HG03378 (cell line): ENCODE results near the gene PROKR2.

Experiments used
- ATAC-seq: cut with Tn5 transposase; IDR thresholded peaks from one replicate; pipeline ENCODE4 v1.9.1; 2021; ENCODE audit warnings: mild to moderate bottlenecking, moderate library complexity; ENCODE audit not compliant: unreplicated experiment

PROKR2 gene

DNA sequence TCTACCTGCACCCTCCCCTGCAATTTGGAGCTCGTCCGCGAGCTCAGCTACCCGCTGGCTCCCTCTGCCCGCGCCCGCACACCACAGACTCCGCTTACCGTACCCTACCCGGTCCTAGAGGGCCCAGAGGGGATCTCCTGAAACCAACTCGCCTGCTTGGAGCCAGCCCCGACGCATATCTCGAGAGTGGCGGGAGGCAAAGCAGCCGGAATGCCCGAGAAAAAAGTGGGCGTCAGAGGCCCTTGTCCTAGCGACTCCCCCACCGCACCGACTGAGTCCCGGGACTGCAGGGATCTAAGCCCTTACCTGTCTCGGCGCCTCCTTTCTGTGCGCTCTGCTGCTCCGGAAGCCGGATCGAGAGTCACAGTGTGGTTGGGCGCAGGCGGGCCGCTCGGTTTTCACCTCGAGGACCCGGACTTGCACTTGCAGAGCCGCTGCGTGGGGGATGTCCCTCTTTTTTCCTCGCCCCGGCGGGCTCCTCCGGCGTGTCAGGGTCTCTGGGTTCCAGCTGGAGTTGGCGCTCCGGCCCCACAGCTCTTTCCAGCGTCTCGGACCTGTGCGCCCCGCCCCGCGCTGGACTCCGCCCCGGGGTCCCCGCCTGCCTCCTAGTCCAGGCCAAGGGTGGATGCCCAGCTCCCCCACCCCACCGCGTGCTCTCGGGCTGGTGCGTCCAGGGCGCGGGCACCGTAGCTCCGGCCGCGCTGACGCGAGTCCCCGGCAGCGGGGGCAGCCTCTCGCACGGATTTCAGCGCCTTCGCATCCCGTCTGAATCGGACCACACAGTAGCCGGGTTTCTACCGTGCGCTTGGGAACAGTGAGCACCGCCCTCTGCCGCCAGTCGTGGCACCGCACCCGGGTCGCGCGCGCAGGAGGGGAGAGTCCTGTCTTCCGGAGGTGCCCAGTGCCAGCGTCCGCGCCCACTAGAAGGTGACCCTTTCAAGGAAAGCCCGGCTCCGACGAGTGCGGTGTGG, at the start of gene PROKR2:
PROKR2 (minus strand) TSS at position 767 of the 971 bp plus-strand sequence. CDS start 2,585 bp downstream, outside the sequence.
- ATAC-seq = no peak

DNA sequence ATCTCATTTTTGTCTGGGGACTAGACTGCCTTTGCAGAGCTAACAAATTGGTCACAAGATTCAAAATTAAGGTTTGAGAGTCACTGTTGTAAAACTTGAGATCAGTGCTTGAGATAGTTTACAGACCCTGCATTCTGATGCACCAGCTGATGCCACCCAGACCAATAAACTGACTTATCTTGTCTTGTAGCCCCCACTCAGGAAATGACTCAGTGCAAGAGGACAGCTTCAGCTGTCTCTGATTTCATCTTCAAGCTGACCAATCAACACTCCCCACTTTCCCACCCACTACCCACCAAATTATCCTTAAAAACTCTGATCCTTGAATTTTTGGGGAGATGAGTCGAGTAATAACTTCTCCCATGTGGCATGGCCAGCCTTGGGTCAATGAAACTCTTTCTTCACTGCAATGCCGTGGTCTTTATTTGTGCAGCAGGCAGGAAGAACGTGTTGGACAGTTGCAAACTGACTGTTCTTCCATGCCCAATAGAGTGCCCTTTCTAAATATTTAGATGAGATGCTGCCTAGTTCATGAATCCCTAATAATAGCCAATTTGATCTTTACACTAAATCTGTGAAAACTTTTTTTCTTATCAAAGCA, 48.3 kb upstream of the PROKR2 start:
- ATAC-seq = no peak

DNA sequence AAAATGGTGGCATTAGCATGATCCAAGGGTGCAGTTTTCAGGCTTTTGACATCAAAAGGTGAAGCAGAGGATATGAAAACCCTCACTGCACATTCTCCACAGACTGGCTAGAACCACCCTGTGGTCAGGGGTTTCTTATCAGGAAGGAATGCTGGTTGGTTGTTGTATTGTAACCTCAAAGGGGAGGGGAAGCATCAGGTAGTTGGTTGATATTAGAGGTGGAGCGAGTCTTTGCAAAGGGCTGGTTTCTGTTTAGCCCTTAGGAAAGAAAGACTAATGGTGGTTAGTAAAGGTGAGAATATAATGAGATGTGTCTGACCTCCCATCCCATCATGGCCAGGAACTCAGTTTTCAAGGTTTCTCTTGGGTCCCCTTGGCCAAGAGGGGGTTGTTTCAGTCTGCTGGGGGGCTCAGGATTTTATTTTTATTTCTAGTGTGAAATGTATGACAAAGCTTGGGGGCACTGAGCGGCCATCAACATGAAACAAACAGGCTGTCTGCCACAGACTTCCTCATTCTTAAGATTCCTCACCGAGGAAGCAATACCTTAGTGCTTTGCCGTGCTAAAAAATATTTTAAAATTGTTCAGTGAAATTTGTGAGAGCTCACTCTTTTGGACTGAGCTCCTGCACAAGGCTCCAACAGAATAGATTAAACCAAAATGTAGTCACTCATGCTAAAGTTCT, 47.5 kb upstream of the PROKR2 start:
- ATAC-seq = no peak

DNA sequence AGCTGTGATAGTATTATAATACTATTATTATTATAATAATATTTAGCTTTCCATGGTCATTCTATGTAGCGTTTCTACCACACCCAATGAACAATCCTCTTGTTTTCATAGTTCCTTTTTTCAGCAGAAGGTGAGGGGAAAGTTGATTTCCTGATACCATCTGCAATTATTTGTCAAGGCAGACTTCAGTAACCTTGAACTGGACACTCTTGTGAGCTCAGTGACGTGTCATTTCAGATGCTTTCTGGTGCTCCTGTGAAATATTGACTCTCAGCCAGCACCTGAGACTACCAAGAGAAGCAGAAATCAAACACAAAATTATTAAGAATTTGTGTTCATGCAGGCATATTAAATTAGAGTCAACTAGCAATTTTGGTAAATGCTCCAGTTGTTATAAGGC, 46.0 kb upstream of the PROKR2 start:
- ATAC-seq = no peak

DNA sequence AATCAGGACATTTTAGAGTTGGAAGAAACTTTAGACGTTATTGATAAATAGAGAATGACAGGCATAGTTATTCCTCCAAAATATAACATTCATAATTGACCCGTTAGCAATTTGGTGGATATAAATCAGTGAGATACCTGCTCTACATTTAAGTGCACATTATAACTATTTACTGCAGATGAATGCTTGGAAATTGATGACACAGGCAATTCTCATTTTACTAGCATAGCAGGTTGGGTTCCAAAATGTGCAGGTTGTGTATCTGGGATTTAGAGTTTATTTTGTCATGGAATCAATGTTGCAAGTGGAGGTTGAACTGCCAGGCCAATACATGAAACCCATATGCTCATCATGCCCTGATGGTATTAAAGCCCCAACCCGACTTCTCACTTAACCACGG, 44.4 kb upstream of the PROKR2 start:
- no peak for ATAC-seq

DNA sequence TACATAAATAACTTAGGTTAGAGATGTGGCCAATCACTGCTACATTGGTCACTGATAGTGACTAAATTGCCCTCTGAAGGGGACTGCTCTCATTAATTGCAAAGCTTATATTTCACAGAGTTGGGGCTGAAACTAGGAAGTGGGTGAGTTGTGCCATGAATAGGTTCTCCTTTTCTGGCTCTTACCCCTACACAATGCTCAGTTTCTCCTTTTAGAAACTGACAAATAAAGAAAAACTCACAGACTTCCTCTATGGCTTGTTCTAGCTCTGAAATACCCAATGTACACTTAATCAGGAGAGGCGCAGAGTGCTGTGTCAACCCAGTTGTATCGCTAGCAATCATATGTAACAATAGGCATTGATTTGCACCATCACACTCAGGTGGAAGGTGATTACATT, 41.2 kb upstream of the PROKR2 start:
- no peak for ATAC-seq

DNA sequence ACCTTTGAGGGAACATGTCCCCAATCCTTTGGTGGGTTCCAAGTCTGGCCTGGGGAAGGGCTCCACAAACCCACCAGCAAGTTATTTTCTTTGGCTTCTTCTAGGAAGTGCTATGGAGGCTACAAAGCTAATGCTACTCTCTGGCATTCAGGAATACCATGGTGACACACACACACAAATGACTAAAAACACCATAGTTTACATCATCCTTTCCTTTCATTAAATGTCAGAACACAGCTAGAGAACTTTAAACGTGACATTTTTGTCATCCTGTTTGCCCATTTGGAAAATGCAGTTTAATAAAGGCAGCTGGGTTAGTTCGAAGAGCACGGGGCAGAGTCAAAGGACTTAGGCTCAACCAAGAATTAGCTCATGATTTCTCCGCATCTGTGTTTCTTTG, 40.2 kb upstream of the PROKR2 start:
- ATAC-seq = no peak

DNA sequence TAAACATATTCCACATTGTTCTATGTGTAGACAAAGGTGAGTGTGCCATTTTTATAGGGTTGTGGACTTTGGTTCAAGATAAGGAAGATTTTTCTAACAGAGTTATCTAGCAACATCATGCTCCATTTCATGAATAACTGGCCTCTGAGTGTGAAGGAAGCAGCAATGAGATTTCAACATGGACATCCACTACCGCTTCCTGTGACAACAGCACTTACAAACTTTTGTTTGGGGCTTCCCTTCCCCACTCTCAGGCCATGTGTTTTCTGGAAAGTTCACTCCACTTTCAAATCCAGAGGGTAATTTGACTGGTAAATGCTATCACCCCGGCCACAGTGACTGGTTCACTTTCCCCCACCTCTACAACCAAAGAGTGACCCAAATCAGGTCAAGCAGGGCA, 38.1 kb upstream of the PROKR2 start:
- no peak for ATAC-seq

DNA sequence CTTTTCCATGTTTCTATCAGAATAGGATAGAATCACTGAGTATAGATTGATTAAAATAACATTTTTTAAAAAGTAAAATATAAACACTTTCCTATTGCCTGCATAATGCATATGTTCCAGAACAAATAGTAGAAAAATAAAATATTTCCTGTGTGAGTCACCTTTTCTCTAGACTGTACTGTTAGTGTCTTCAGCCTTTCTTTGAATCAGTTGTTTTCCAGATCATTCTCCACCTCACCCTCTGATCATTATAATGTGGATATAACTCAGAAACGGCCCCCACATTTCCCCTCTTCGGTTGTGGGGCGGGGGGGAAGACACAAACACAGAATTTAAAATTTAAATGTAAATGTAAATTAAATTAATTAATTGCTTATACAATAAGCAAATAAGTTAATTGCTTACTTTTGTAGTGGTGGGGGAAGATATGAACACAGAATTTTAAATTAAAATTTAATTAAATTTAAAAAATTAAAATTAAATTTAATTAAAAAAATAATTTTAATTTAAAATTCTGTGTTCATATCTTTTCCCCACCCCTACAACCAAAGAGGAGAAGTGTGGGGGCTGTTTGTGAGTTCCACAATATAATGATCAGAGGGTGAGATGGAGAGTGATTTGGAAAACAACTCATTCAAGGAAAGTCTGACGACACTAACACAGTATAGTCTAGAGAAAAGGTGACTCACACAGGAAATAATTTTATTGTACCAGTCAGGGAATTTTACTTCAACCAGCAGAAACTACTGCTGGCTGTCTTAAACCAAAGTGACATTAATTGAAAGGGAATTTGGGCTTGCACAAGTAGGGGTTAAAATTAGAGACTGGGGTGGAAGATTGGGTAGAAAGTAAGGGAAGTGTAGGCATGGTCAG, 37.1 kb upstream of the PROKR2 start:
- ATAC-seq = no peak

DNA sequence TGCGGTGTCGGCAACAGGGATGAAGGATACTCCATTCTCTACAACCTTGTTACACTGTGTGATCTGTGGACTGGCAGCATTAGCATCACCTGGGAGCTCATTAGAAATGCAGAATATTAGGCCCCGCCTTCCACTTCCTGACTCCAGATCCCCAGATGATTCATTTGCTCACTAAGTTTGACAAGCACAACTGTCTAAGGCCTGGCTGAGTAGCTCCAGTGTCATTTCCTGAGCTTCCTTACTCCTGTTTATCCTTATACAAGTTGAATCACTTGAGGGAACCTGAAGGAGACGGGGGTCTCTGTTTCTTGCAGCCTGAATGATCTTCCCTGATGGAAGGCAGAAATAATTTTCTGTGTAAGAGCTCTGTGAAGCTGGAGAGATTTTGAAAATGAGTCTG, 32.7 kb upstream of the PROKR2 start:
- ATAC-seq = no peak

DNA sequence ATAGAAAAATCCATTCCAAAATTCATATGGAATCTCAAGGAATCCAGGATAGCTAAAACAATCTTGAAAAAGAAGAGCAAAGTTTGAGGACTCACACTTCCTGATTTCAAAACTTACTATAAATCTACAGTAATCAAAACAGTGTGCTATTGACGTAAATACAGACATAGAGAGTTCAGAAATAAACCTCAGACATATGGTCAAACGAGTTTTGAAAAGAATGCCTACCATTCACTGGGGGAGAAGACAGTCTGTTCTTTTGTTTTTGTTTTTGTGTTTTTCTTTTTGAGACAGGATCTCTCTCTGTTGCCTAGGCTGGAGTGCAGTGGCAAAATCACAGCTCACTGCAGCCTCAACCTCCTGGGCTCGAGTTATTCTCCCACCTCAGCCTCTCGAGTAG, 25.3 kb upstream of the PROKR2 start:
- ATAC-seq = no peak

DNA sequence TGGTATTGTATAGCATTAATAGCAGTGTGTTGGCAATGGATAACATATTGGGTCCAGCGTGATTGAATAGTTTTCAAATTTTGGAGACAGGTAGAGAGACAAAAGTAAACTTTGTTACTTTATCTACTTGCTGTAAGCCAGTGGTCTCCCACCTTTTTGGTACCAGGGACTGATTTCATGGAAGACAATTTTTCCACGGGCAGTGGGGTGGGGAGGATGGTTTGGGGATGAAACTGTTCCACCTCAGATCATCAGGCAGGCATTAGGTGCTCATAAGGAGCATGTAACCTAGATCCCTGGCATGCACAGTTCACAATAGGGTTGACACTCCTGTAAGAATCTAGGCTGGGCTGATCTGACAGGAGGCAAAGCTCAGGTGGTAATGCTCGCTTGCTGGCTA, 14.6 kb upstream of the PROKR2 start:
- no peak for ATAC-seq

DNA sequence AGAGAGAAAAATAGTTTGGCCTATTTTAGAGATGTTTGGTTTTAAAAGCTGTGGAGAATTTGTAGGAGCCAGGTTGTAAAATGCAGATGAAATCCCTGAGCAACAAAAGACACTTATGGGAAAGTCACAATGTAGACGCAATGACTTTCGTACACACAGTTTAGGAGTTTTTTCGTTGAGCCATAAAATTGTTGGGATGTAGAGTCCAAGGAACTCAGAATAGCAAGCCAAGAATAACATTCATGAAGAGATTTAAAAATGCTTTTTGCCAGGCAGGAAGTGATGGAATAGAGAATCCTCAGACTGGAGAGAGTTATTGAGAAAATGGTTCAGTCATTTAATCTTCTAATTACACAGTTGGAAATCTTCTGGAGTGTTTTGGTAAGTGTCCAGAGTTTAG, 11.5 kb upstream of the PROKR2 start:
- no peak for ATAC-seq

DNA sequence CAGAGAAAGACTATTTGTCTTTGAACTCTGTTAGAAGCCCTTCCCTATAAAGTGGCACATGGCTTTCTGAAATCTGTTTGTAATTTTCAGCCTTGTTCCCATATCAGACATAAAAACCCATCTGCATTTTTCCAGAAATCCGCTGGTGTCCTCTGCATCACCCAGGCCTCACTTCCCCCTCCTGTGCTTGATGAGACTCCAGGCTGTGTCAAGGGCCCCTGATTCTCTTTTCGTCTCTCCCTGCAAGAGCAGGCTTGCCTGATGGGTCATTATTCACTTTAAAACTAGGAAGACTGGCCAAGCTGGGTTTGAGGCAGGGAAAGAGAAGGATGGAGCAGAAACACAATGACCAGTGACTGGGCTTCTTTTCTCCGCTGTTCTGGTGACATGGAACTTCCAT, 10.6 kb upstream of the PROKR2 start:
- ATAC-seq = no peak

DNA sequence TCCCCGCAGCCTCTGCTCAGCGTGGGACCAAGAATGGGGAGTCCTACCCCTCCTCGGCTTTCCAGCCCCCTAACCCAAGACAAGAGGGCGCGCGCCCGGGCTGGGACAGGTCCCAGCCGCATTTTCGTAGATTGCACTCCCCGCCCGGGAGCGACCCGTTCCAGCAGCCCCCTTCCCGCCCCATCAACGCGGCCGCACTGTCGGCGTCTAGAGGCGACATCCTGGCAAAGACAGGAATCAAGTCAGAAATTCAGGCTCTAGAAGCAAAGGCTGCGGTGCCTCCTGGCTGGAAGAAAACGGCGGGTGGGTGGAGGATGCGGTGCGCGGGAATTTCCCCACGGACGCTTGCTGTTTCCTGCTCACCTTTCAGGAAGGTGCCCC, 957 bp downstream of the PROKR2 start:
- no peak for ATAC-seq

DNA sequence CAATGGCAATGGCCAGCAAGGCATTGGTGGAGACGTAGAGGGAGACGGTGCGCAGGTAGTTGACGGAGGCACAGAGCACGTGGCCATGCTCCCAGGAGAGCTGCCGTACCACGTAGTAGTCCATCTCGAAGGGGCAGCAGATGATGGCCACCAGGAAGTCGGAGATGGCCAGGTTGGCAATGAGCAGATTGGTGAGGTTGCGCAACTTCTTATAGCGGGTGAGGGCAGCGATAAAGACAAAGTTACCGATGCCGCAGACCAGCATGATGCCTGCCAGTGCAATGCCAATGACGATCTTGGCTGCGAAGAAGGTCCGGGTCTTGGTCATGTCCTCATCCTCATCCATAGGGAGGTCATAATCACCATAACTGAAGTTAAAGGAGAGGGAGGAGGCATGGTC, 2.8 kb downstream of the PROKR2 start:
- ATAC-seq = no peak

DNA sequence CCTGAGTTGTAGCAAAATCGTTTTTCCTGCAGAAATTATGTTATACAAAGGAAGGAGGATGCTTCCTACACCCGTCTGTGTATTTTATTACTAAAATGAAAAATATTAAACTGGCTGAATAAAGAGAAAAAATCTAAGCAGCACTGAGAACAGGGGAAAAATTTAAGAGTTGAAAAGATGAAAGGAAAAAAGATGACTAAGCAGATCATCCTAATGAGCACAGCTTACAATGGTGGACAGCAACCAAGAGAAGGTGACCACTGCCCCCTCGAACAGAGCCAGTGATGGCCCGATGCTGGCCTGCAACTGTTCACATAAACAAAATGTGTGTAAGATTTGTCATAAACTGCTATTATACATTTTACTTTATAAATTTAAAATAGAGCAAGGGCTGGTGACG, 4.2 kb downstream of the PROKR2 start:
- no peak for ATAC-seq

DNA sequence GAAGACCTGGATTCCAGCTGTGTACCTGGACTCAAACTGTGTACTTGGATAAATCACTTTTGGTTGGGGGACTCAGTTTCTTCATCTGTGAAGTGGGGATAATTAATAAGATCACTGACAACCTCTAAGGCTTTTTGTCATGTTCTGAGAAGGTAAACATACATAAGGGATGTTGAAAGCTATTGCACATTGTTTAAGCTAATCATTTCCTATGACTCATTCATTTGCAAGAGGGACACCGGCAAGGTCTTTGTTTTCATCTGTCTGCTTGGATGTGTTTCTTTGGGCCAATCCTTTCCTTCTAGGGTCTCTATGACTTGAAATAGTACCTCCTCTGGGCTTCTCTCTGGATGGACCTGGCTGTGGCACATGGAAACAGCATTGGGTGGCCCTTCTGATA, 6.8 kb downstream of the PROKR2 start:
- no peak for ATAC-seq

DNA sequence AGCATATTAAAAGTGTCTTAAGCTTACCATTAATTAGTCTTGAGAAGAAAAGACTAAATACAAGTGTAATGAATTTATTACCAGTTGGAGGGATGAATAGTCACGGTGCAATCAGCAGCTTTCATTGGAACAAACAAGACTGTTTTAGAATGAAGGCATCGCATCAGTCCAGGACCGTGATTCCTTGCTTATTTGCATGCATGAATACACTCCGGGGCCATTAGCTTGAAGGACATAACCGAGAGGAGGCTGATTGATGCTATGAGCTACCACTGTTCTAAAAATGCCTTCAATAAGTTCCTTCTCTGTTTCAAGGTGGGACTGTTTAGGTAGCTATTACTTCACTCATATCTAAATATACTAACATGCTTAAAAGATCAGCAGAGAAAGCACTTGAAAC, 17.9 kb downstream of the PROKR2 start:
- no peak for ATAC-seq

DNA sequence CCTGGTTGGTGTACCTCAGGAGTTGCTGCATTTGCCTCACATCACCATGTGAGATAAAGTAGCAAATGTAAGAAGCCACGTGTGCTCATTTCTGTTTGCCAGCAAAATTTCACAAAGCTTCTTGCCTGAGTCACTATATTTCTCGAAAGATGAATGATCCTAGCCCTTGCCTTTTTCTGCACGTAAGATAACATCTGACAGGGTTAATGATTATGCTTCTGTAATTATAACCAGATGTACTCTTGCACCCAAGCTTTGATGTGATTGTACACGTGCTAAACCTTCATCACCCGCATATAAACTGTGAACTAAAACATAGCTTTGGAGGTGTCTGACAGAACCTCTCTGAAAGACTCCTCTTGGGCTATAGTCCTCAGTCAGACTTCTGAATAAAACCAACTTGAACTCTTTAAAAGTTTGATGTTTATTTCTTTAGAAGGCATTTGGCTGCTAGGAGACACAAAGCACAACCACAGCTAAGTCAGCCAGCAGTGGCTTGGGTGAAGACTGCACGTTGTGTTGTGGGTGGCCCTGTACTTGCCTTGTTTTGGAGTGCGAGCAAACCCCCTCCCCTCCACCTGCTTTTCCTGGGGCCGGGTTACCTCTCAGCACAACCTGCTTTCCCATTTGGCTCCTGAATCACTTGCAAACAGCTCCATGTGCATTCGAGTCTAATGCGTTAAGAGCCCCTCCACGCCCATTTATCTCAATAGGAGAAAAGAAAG, 19.3 kb downstream of the PROKR2 start:
- no peak for ATAC-seq
